IgD-negative memory B cell (primary cell): ENCODE results near the gene PRKN. TPM values are rescaled to one million over a fixed set of nuclear protein-coding genes. Genes with fewer than 3 reads are reported as not detected.

Experiments used
- H3K27ac Mint-ChIP-seq, 3 donors: one replicate each; pipeline ENCODE4 v1.8.0; 2020 to 2022; ENCODE audit warnings: mild to moderate bottlenecking in 3 of 3, mixed read lengths in 3 of 3, moderate library complexity in 1 of 3
- H3K27me3 Mint-ChIP-seq: one replicate; pipeline ENCODE4 v1.8.0; 2021; ENCODE audit warnings: mixed read lengths
- H3K36me3 Mint-ChIP-seq: one replicate; pipeline ENCODE4 v1.8.0; 2020; ENCODE audit warnings: mild to moderate bottlenecking, mixed read lengths
- H3K4me1 Mint-ChIP-seq, 3 donors: one replicate each; pipeline ENCODE4 v1.8.0; 2020 to 2022; ENCODE audit warnings: mixed read lengths in 3 of 3, mild to moderate bottlenecking in 1 of 3
- H3K4me3 Mint-ChIP-seq, 4 donors: one replicate each; pipeline ENCODE4 v1.8.0; 2020 to 2022; ENCODE audit warnings: mild to moderate bottlenecking in 4 of 4, mixed read lengths in 4 of 4, moderate library complexity in 3 of 4
- H3K9me3 Mint-ChIP-seq, 3 donors: one replicate each; pipeline ENCODE4 v1.8.0; 2020 to 2021; ENCODE audit warnings: mixed read lengths in 3 of 3, mild to moderate bottlenecking in 1 of 3
- polyA plus RNA-seq: library from polyadenylated mRNA; unstranded; fragments of 300-500 nt; fragmentation: Illumina TruSeq; gene quantifications from one replicate; pipeline ENCODE4 v1.2.3, GENCODE V29; 2021

The PRKN gene
- polyA plus RNA-seq, 1 donor from 2014 or later: 0.55 TPM

GRCh38 chr6:162332365-162332764, 395.2 kb downstream of the PRKN start:
- H3K4me3 Mint-ChIP-seq: no peak overlapping the region
- H3K36me3 Mint-ChIP-seq: no peaks in the 10 kb centered on the region
- H3K27me3 Mint-ChIP-seq: no peaks in the 10 kb centered on the region
- H3K27ac Mint-ChIP-seq: no peak overlapping the region
- peaks cover 3 to 6% (median 6%) of the 10 kb centered on the region in 3 donors for H3K9me3 Mint-ChIP-seq
- no peaks in the 10 kb centered on the region for H3K4me1 Mint-ChIP-seq

- Mint-ChIP-seq H3K9me3 (peaks cover 3 to 6% (median 5%) of the 10 kb centered on the region in 3 donors), H3K4me1 (no peaks in the 10 kb centered on the region), H3K36me3 (no peaks in the 10 kb centered on the region), H3K27me3 (no peaks in the 10 kb centered on the region), H3K4me3 (no peak overlapping the region), H3K27ac (no peak overlapping the region)
Observed at GRCh38 chr6:162331911-162332310, 395.7 kb downstream of the PRKN start.

GRCh38 chr6:162325826-162326225, 401.7 kb downstream of the PRKN start:
- Mint-ChIP-seq H3K4me1 (no peaks in the 10 kb centered on the region), H3K27me3 (no peaks in the 10 kb centered on the region), H3K4me3 (no peak overlapping the region), H3K36me3 (no peaks in the 10 kb centered on the region), H3K9me3 (peaks cover under 1 to 12% (median 3%) of the 10 kb centered on the region in 3 donors), H3K27ac (no peak overlapping the region)

GRCh38 chr6:162325051-162325450, 402.5 kb downstream of the PRKN start:
- Mint-ChIP-seq H3K9me3 (peaks cover 1 to 13% (median 5%) of the 10 kb centered on the region in 3 donors), H3K36me3 (no peaks in the 10 kb centered on the region), H3K4me3 (no peak overlapping the region), H3K27me3 (no peaks in the 10 kb centered on the region), H3K27ac (no peak overlapping the region), H3K4me1 (no peaks in the 10 kb centered on the region)

DNA sequence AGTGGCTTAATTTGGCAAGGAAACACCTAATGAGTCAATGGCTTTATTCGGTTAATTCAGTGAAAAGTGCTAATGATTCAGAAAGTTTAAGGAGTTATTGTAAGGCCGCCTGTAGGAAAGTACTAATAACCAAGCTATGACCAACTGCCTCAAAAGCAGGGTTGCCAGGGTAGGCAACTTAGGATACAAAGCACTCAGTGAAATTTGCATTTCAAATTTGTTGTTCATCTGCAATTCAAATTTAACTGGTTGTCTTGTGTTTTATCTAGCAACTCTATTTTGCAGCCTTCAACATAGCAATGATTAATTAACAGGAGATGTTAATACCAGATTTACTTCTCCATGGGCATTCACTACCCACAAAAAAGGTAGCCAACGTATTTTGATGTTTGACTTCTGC, 412.3 kb downstream of the PRKN start:
- H3K36me3 Mint-ChIP-seq: peaks cover 5% of the 10 kb centered on the region
- no peak overlapping the region for H3K27ac Mint-ChIP-seq
- H3K4me1 Mint-ChIP-seq: no peaks in the 10 kb centered on the region
- H3K9me3 Mint-ChIP-seq: peaks cover 0 to 8% (median 3%) of the 10 kb centered on the region in 3 donors
- no peak overlapping the region for H3K4me3 Mint-ChIP-seq
- no peaks in the 10 kb centered on the region for H3K27me3 Mint-ChIP-seq

GRCh38 chr6:162313922-162314660, 413.5 kb downstream of the PRKN start:
- no peak overlapping the region for H3K27ac Mint-ChIP-seq
- H3K27me3 Mint-ChIP-seq: no peaks in the 10 kb centered on the region
- peaks cover 7% of the 10 kb centered on the region for H3K36me3 Mint-ChIP-seq
- no peaks in the 10 kb centered on the region for H3K4me1 Mint-ChIP-seq
- H3K4me3 Mint-ChIP-seq: no peak overlapping the region
- H3K9me3 Mint-ChIP-seq: peaks cover 3 to 9% (median 6%) of the 10 kb centered on the region in 3 donors

- Mint-ChIP-seq H3K4me1 (no peaks in the 10 kb centered on the region), H3K27me3 (no peaks in the 10 kb centered on the region), H3K4me3 (no peak overlapping the region), H3K36me3 (peaks cover 3% of the 10 kb centered on the region), H3K9me3 (peaks cover 0 to 7% (median 6%) of the 10 kb centered on the region in 3 donors), H3K27ac (no peak overlapping the region)
Observed at GRCh38 chr6:162307865-162308264, 419.7 kb downstream of the PRKN start.

DNA sequence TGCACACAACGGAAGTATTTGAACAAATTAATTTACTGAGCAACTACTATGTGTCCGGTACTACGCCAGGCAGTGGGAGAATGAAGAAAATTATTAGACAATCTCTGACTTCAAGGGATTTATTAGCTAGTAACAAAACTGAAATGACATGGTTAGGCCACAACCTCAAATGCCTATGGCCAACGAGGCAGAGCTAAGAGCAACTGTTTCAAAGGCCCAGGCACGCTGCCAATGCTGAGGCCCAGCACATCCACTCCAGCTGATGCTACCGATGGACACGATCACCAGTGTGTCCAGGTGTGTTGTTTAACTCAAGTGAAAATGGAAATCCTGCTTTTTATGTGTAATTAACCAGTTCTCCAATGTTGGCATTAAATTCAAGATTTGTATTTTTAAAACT, 420.9 kb downstream of the PRKN start:
- Mint-ChIP-seq H3K36me3 (peaks cover 1% of the 10 kb centered on the region), H3K9me3 (peaks cover 1 to 6% (median 3%) of the 10 kb centered on the region in 3 donors), H3K27me3 (no peaks in the 10 kb centered on the region), H3K4me1 (no peaks in the 10 kb centered on the region), H3K4me3 (no peak overlapping the region), H3K27ac (no peak overlapping the region)

GRCh38 chr6:162301128-162301527, 426.4 kb downstream of the PRKN start:
- Mint-ChIP-seq H3K4me1 (no peaks in the 10 kb centered on the region), H3K9me3 (peaks cover 0 to 3% (median 0%) of the 10 kb centered on the region in 3 donors), H3K27ac (no peak overlapping the region), H3K4me3 (no peak overlapping the region), H3K36me3 (no peaks in the 10 kb centered on the region), H3K27me3 (no peaks in the 10 kb centered on the region)

- H3K9me3 Mint-ChIP-seq: peaks cover 0 to 4% (median 0%) of the 10 kb centered on the region in 3 donors
- peaks cover 0 to 4% (median 0%) of the 10 kb centered on the region in 3 donors for H3K4me1 Mint-ChIP-seq
- H3K27me3 Mint-ChIP-seq: peaks cover 1% of the 10 kb centered on the region
- H3K36me3 Mint-ChIP-seq: no peaks in the 10 kb centered on the region
- no peak overlapping the region for H3K27ac Mint-ChIP-seq
- no peak overlapping the region for H3K4me3 Mint-ChIP-seq
Observed at GRCh38 chr6:162294029-162294428, 433.5 kb downstream of the PRKN start.

DNA sequence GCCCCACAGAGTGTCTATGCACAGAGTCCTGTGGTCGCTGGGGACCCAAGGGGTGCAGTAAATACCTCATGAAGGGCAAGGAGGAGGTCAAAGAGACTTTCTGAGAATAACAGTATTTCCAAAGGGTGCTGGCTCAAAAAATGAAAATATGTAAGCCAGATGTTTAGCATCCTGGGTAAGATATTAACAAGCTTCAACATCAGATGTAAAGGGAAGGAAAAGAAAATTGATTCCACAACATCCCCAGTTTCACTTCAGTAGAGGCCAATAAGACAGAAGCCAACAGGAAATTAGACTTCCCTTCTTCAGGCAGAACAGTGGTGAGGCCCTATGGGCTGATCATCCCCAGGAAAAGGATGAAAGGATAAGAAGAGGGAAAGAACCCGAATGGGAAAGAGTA, 434.7 kb downstream of the PRKN start:
- peaks cover 0 to 4% (median 0%) of the 10 kb centered on the region in 3 donors for H3K4me1 Mint-ChIP-seq
- H3K9me3 Mint-ChIP-seq: peaks cover 0 to 4% (median 0%) of the 10 kb centered on the region in 3 donors
- no peaks in the 10 kb centered on the region for H3K36me3 Mint-ChIP-seq
- H3K27ac Mint-ChIP-seq: no peak overlapping the region
- peaks cover 1% of the 10 kb centered on the region for H3K27me3 Mint-ChIP-seq
- H3K4me3 Mint-ChIP-seq: no peak overlapping the region

GRCh38 chr6:162290846-162291465, 436.6 kb downstream of the PRKN start:
- Mint-ChIP-seq H3K36me3 (no peaks in the 10 kb centered on the region), H3K4me1 (peaks cover 0 to 4% (median 0%) of the 10 kb centered on the region in 3 donors), H3K9me3 (peaks cover 0 to 4% (median 2%) of the 10 kb centered on the region in 3 donors), H3K4me3 (no peak overlapping the region), H3K27ac (no peak overlapping the region), H3K27me3 (peaks cover 1% of the 10 kb centered on the region)

- Mint-ChIP-seq H3K9me3 (peaks cover 0 to 4% (median 2%) of the 10 kb centered on the region in 3 donors), H3K4me1 (peaks cover 0 to under 1% (median 0%) of the 10 kb centered on the region in 3 donors), H3K27ac (no peak overlapping the region), H3K27me3 (peaks cover 1% of the 10 kb centered on the region), H3K4me3 (no peak overlapping the region), H3K36me3 (no peaks in the 10 kb centered on the region)
Observed at GRCh38 chr6:162289972-162290371, 437.6 kb downstream of the PRKN start.

GRCh38 chr6:162273986-162274385, 453.6 kb downstream of the PRKN start:
- no peaks in the 10 kb centered on the region for H3K36me3 Mint-ChIP-seq
- H3K27me3 Mint-ChIP-seq: no peaks in the 10 kb centered on the region
- H3K27ac Mint-ChIP-seq: no peak overlapping the region
- H3K9me3 Mint-ChIP-seq: peaks cover 0 to 2% (median 0%) of the 10 kb centered on the region in 3 donors
- no peak overlapping the region for H3K4me3 Mint-ChIP-seq
- peaks cover 0 to 2% (median 0%) of the 10 kb centered on the region in 3 donors for H3K4me1 Mint-ChIP-seq

DNA sequence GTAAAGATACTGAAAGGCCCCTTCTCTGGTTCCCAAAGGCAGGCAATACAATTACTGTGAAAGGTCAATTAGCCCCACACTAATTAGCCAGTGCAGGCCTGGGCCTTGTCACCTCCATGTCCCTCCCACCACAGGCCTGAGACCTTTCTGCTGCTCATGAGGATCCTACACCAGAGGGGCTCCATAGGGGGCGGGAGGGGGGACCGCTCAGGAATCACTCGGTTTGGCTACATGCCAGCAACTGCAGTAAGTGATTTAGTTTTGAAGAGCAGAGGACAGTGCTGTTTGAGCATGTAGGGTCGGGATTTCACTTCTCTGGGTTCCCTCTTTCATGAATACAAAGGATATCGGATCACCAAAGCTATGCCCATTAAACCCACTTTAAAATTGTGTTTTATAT, 455.6 kb downstream of the PRKN start:
- H3K4me1 Mint-ChIP-seq: peaks cover 0 to 2% (median 0%) of the 10 kb centered on the region in 3 donors
- H3K27ac Mint-ChIP-seq: no peak overlapping the region
- H3K4me3 Mint-ChIP-seq: no peak overlapping the region
- H3K36me3 Mint-ChIP-seq: peaks cover 3% of the 10 kb centered on the region
- H3K27me3 Mint-ChIP-seq: no peaks in the 10 kb centered on the region
- no peaks in the 10 kb centered on the region for H3K9me3 Mint-ChIP-seq

DNA sequence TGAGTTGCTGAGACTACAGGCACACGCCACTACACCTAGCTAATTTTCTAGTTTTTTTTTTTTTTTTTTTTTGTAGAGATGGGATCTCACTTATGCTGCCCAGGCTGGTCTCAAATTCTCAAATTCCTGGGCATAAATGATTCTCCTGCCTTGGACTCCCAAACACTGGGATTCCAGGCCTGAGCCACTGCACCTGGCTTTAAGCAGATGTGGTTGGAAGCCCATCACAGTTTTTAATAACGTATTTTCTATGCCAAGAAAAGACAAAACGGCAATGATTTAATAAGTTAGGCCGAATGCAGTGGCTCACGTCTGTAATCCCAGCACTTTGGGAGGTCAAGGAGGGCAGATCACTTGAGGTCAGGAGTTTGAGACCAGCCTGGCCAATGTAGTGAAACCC, 456.6 kb downstream of the PRKN start:
- Mint-ChIP-seq H3K9me3 (no peaks in the 10 kb centered on the region), H3K36me3 (peaks cover 3% of the 10 kb centered on the region), H3K27me3 (no peaks in the 10 kb centered on the region), H3K4me3 (no peak overlapping the region), H3K27ac (no peak overlapping the region), H3K4me1 (peaks cover 0 to 2% (median 1%) of the 10 kb centered on the region in 3 donors)
